Astrocyte (in vitro differentiated cells and primary cell): ENCODE results near the gene NEMP2.

Experiments
- CTCF ChIP-seq: IDR thresholded peaks from 2 replicates; pipeline ENCODE4 v1.5.1; 2011; ENCODE audit warnings: low read depth, mild to moderate bottlenecking, inconsistent platforms, low read length, moderate library complexity; ENCODE audit not compliant: insufficient read depth
- EZH2 ChIP-seq: IDR thresholded peaks from 2 replicates; pipeline ENCODE4 v1.6.1; 2012; ENCODE audit warnings: mild to moderate bottlenecking, low read length, inconsistent platforms; ENCODE audit not compliant: insufficient read depth

GRCh38 chr2:190490502-190490901 lies 44.0 kb downstream of the NEMP2 start:
- TF ChIP-seq CTCF (no peak), EZH2 (no peak)
